HG03378 (cell line): ENCODE results near the gene PRKCA.

Source experiments
- ATAC-seq: cut with Tn5 transposase; IDR thresholded peaks from one replicate; pipeline ENCODE4 v1.9.1; 2021; ENCODE audit warnings: mild to moderate bottlenecking, moderate library complexity; ENCODE audit not compliant: unreplicated experiment

Gene PRKCA

DNA sequence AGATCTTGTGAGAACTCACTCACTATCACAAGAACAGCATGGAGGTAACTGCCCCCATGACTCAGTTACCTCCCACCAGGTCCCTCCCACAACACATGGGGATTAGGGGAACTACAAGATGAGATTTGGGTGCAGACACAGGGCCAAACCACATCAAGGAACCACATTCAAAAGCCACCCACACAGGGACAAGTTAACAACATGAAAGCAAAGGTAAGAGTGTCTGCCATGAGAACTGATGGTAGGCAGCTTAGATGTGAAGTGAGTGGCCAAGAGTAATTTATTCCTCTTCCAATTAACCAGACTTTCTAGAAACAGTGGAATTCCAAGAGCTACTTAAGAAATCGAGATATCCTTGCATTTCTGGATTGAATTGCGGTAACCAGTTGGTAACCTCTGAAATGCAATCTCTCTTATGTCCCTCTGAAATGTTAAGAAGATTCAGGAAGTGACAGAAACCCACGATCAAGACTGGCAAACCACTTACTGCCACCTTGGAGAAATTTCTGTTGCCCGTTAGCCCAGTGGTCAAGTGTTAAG, 365.1 kb downstream of the PRKCA start:
- ATAC-seq: no peak

- ATAC-seq: no peak
Measured at GRCh38 chr17:66670206-66670605, 367.8 kb downstream of the PRKCA start.

- ATAC-seq: no peak
Measured at GRCh38 chr17:66671156-66671555, 368.7 kb downstream of the PRKCA start.

GRCh38 chr17:66673668-66674276, 371.4 kb downstream of the PRKCA start:
- no peak for ATAC-seq

GRCh38 chr17:66675273-66675990, 373.0 kb downstream of the PRKCA start:
- no peak for ATAC-seq

- no peak for ATAC-seq
Measured at GRCh38 chr17:66675991-66676371, 373.6 kb downstream of the PRKCA start.

DNA sequence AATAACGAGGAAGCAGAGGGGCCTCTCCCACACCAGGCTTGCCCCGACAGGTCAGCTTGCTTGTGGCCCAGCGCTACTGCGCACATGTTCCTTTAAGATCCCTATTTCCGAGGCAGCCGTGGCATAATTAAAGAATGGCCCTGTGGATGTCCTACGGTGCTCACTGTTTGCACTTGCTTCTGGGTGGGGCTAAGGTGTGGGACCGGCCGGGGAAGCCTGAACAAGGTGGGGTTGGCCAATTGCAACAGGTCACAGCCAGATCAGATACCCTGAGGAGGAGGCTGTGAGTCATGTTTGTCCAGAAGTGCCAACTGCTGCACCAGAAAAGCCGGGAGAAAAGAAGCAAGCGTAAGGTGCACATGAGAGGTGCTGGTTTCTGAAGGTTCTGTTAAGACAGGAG, 374.0 kb downstream of the PRKCA start:
- ATAC-seq: no peak

DNA sequence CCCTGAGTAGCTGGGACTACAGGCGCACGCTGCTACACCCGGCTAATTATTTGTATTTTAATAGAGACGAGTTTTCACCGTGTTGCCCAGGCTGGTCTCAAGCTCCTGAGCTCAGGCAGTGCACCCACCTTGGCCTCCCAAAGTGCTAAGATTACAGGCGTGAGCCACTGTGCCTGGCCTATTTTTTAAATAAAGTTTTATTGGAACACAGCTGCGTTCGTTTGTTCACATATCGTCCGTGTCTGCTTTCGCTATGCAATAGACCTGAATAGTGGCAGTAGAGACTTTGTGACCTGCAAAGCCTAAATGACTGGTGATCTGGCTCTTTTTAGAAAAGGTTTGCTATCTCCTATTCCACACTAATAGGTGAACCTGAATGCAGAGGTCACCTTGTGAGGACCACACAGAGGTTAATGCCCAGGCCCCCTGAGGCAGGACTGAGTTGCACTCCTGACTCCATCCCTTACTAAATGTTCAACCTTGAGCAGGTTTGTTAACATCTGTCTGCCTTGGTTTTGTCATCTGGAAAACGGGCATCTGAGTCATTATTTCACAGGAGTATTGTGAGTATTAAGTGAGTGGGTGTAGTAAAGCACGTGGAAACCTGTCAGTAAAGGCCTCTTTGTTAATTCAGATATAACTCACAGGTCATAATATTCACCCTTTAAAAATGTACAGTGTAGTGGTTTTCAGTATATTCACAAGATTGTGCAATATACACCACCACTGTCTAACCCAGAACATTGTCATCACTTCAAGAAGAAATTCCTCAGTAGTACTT, 375.0 kb downstream of the PRKCA start:
- ATAC-seq: no peak

DNA sequence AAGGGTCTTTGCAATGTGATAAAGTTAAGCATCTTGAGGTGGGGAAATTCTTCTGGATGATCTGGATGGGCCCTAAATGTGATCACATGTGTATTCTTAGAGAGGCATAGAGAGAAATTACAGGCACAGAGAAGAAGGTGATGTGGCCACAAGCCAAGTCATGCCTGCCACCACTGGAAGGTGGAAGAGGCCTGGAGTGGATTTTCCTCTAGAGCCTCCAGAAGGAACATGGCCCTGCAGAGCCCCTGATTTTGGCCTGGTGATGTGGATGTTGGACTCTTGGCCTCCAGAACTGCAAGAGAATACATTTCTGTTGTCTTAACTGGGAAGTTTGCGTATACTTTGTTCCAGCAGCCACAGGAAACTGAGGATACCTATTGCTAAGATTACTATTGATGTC, 375.6 kb downstream of the PRKCA start:
- ATAC-seq: no peak

- no peak for ATAC-seq
Measured at GRCh38 chr17:66678827-66679226, 376.4 kb downstream of the PRKCA start.

DNA sequence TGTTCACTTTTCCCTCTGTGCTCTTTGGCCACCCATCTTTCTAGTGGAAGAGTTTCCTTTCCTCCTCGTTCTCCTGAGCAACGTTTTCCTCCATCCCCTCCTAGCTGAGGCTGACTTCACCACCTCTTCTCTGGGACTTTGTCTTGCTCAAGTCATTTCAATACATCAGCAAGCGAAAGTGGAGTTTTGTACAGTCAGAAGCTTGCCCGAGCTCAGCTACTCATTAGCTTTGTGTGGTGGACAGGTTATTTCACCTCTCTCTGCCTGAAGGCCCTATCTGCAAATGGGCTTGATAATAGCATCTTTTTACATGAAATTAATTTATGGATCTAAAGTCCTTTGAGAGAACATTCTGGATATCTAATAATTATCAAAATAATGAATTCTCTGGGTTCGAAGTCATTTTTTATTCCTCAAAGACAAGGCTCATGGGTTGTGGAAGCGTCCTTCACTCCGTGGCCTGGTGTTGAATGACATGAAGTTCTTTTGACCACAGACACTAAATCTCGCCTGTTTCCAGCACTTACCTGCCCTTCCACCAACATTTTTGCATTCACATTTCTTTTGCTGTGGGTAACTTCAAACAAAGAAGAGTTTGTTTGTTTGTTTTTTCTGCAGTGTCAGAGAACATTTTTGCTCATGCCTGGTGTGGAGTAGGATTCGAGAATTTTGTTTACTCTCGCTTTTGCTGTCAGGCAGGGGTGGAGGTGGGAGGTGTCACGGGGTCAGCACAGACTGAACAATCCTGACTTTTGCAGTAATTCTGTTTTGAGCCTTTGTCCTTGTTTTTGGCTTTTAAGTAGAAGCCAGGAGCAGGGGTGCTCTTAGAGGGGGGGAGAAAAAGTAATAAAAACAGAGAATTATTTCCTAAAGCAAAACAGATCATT, 377.5 kb downstream of the PRKCA start:
- ATAC-seq: no peak

GRCh38 chr17:66682283-66682682, 379.9 kb downstream of the PRKCA start:
- no peak for ATAC-seq

DNA sequence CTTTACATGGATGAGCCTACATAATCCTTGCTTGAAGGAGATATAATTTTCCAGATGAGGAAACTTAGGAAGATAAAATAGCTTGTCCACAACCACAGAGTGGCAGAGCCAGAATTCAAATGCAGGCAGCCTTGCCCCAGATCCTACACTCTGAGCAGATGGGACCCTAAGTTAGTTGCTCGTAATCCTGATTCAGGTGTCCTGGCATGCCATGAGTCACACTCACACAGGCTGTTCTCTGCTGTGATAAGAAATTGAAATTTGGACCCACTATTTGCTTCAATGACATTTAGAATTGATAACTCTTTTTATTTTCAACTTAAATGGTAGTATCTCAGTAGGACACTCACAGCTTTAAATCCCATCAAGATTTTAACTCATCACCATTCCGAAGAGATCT, 381.8 kb downstream of the PRKCA start:
- ATAC-seq: no peak

DNA sequence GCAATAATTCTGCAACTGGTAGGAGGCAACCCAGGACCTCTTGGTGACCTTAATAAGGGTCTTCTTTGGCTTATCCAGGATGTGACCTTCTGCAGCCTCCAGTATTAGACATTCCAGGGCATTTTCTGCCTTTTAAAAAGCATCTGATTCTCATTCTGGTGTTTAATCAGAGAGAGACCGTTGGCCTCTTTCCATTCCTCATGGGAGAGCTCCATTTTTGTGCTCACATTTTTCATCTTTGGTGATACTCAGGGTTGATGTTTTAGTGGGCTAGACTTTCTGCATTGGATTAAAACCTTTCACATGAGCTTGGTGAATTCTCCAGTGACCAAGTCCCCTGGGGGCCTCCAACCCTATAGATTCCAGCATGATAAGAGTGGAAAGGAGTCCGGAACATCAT, 382.3 kb downstream of the PRKCA start:
- ATAC-seq: no peak

DNA sequence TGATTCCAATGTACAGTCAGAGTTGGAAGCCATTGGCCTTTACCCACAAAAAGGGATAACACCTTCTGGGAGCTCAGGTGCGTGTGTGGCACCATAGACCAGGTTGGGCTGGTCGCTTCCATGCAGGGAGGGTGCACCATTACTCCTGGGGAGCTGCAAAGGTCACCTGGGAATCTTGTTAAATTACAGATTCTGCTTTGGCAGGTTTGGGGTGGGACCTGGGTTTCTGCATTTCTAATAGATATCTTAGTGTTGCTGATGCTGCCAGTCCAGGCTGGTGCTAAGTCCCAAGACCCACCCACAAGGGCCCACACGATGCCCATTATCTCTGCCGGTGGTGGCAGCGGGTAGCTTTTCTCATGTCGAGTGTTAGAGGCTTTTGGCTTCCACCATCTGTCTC, 384.2 kb downstream of the PRKCA start:
- no peak for ATAC-seq

GRCh38 chr17:66687570-66688284, 385.3 kb downstream of the PRKCA start:
- ATAC-seq: no peak

DNA sequence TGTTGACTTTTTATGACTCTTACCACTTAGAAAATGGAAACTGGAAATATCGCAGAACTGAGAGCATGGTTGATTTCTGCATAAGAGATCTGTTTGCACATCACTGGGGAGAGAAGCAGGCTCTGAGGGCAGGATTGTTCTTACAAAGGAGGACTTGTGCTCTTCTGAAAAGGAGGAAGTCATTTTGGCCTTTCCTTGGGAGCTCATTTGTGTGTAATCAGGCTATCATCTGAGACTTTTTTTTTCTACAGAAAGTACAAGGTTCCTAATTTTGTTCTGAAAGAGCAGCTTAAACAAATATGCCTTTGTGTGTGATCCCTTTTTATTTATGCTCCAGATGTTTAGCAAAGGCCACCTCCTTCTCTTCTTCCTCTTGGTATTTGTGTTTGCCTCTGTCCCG, 386.8 kb downstream of the PRKCA start:
- no peak for ATAC-seq

DNA sequence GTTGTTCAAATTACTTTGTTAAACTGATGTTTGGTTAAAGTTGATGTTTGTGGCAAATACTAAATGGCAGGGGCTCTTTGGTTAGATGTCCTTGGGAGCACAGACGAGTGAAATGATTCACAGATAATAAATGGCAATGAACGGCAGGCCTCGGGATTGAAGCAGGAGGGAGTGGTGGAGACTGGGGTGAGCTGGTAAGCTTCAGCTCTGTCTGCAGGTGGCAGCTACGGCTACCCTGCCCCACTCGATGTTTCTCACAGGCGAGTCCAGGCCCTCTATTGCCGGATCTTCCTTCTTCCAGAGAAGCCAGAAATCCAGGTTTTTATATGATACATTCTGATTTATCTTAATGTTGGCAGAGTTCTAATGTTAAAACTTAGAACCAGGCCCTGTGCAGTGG, 387.8 kb downstream of the PRKCA start:
- no peak for ATAC-seq

GRCh38 chr17:66691644-66692420, 389.4 kb downstream of the PRKCA start:
- no peak for ATAC-seq

DNA sequence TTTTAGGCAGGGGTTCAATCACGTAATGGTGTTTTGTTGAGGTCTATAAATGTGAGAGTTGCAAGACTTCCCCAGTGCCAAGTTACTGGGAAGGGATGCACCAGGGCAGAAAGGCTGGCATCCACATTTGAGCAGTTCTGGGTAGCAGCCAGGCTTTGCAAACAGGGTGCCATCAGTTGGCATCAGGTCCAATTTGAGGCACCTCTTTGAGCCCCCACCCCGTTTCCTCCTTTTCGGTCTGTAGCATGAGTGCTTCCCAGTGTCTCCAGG, 389.9 kb downstream of the PRKCA start:
- ATAC-seq: no peak
